GM12878 (cell line): ENCODE measurements around the gene KIFC3. TPM values are rescaled to one million over a fixed set of nuclear protein-coding genes. Genes with fewer than 3 reads are reported as not detected.

Experiments used
- ATAC-seq: fragments of 200-7000 bp; cut with Tn5 transposase; 3 replicates; pipeline ENCODE4 v1.9.1; 2020; ENCODE audit warnings: mild to moderate bottlenecking, moderate library complexity
- BruUV-seq: library from RNA; stranded (reverse); fragments of 400-500 nt; replicated peaks from 2 replicates; lab custom pipeline; 2021; lab: Mats Ljungman, UMichigan
- CTCF ChIA-PET: fragments of 300-600 bp; sonication (Branson Sonifier 250); formaldehyde crosslinking; extraction: SDS; loops from one replicate; lab custom pipeline; 2021; ENCODE audit warnings: inconsistent platforms; lab: Yijun Ruan, JAX
- POLR2A ChIA-PET: fragments of 350-600 bp; formaldehyde crosslinking; extraction: SDS; loops from one replicate; lab custom pipeline; 2021; ENCODE audit warnings: inconsistent platforms; lab: Charles Lee
- RAD21 ChIA-PET: fragments of 300-600 bp; sonication (Branson Sonifier 250); formaldehyde crosslinking; loops from one replicate; lab custom pipeline; 2023; ENCODE audit warnings: antibody characterized with exemption; ENCODE audit not compliant: unreplicated experiment; lab: Charles Lee
- SMC1A ChIA-PET: fragments of 300-600 bp; sonication (Branson Sonifier 250); formaldehyde crosslinking; loops from one replicate; lab custom pipeline; 2023; ENCODE audit not compliant: unreplicated experiment, uncharacterized antibody; lab: Charles Lee
- DNase-seq: peaks from one replicate; pipeline ENCODE4 v3.0.0-alpha.2; 2011; ENCODE audit warnings: low read depth, low spot score
- FAIRE-seq: peaks from 3 replicates; lab custom pipeline; 2011; peaks lifted over from hg19 to GRCh38; lab: Jason Lieb, UNC
- H2AFZ ChIP-seq: 2 replicates; pipeline ENCODE4 v1.6.0; 2011; ENCODE audit warnings: low read depth, low read length, control low read depth; ENCODE audit not compliant: control insufficient read depth
- H3K27ac ChIP-seq: 2 replicates; pipeline ENCODE4 v1.5.1; 2011; ENCODE audit warnings: control low read depth; ENCODE audit not compliant: control insufficient read depth, insufficient read depth
- H3K27me3 ChIP-seq, 2 experiments: replicated peaks in 1 of 2; 2 replicates each; pipeline versions ENCODE4 v1.6.0 to v1.6.1; 2011; ENCODE audit warnings: low read length in 1 of 2; ENCODE audit not compliant: control insufficient read depth in 2 of 2, insufficient read depth in 2 of 2
- H3K36me3 ChIP-seq, 2 experiments: 2 replicates each; pipeline ENCODE4 v1.5.1; 2011; ENCODE audit warnings: low read length in 1 of 2; ENCODE audit not compliant: control insufficient read depth in 2 of 2, insufficient read depth in 2 of 2
- H3K4me1 ChIP-seq: 2 replicates; pipeline ENCODE4 v1.6.1; 2011; ENCODE audit warnings: mild to moderate bottlenecking, low read length, moderate library complexity, mixed read lengths; ENCODE audit not compliant: control insufficient read depth, insufficient read depth
- H3K4me2 ChIP-seq: 2 replicates; pipeline ENCODE4 v1.6.0; 2011; ENCODE audit warnings: control low read depth; ENCODE audit not compliant: control insufficient read depth, insufficient read depth
- H3K4me3 ChIP-seq: fragments of 200-600 bp; sonication (generic); 2 replicates; pipeline ENCODE4 v1.5.1; 2016
- H3K79me2 ChIP-seq: 2 replicates; pipeline ENCODE4 v1.6.0; 2011; ENCODE audit warnings: low read length; ENCODE audit not compliant: control insufficient read depth, insufficient read depth
- H3K9ac ChIP-seq: 2 replicates; pipeline ENCODE4 v1.8.0; 2011; ENCODE audit warnings: low read length, control low read depth, mixed read lengths; ENCODE audit not compliant: control insufficient read depth, insufficient read depth
- H3K9me3 ChIP-seq: replicated peaks from 3 replicates; pipeline ENCODE4 v1.5.1; 2011; ENCODE audit warnings: mild to moderate bottlenecking, low read length; ENCODE audit not compliant: control insufficient read depth, insufficient read depth
- H4K20me1 ChIP-seq: 2 replicates; pipeline ENCODE4 v1.6.0; 2011; ENCODE audit not compliant: control insufficient read depth, insufficient read depth
- BRCA1 ChIP-seq: IDR thresholded peaks from 2 replicates; pipeline ENCODE4 v1.6.1; 2011; ENCODE audit warnings: low read depth, low read length, improper control_type of control experiment
- ETV6 ChIP-seq, 2 experiments: fragments of 450-650 bp in 1 of 2; IDR thresholded peaks in 1 of 2; conservative IDR thresholded peaks in 1 of 2; 2 replicates each; pipeline ENCODE4 v1.6.1; 2014; ENCODE audit warnings: antibody characterized with exemption in 1 of 2, borderline replicate concordance in 1 of 2, low read depth in 1 of 2, mild to moderate bottlenecking in 1 of 2, moderate library complexity in 1 of 2
- FOS ChIP-seq: IDR thresholded peaks from 3 replicates; pipeline ENCODE4 v1.6.1; 2011; ENCODE audit warnings: borderline replicate concordance; ENCODE audit not compliant: insufficient read length; ENCODE audit errors: extremely low read depth
- GABPA ChIP-seq: IDR thresholded peaks from 2 replicates; pipeline ENCODE4 v1.6.1; 2014; ENCODE audit warnings: antibody characterized with exemption, low read depth, mild to moderate bottlenecking, inconsistent platforms
- IKZF2 ChIP-seq, 2 experiments: fragments of 450-650 bp; IDR thresholded peaks; 2 replicates each; pipeline ENCODE4 v1.6.1; 2017; ENCODE audit warnings: mild to moderate bottlenecking in 2 of 2, moderate library complexity in 2 of 2
- IRF4 ChIP-seq: IDR thresholded peaks from 2 replicates; pipeline ENCODE4 v1.6.1; 2011; ENCODE audit warnings: low read depth, low read length
- NFXL1 ChIP-seq: fragments of 450-650 bp; IDR thresholded peaks from 2 replicates; pipeline ENCODE4 v1.6.1; 2017; ENCODE audit warnings: antibody characterized with exemption, mild to moderate bottlenecking, borderline replicate concordance
- RAD21 ChIP-seq: IDR thresholded peaks from 2 replicates; pipeline ENCODE4 v1.6.1; 2011; ENCODE audit warnings: mild to moderate bottlenecking, low read depth, low read length, moderate library complexity; ENCODE audit not compliant: insufficient read depth
- YY1 ChIP-seq: IDR thresholded peaks from 2 replicates; pipeline ENCODE4 v1.6.1; 2011; ENCODE audit warnings: low read depth, mild to moderate bottlenecking, low read length
- ZNF622 ChIP-seq: fragments of 450-650 bp; IDR thresholded peaks from 2 replicates; pipeline ENCODE4 v1.6.1; 2017; ENCODE audit warnings: mild to moderate bottlenecking, inconsistent platforms
- WGBS: methylation state at CpG from one replicate; pipeline ENCODE4 v1.1.6; 2016; ENCODE audit warnings: low lambda C conversion rate; ENCODE audit not compliant: insufficient replicate concordance, insufficient coverage; ENCODE audit errors: missing lambda C conversion rate; 5-methylcytosine and 5-hydroxymethylcytosine counted together
- in situ Hi-C: fragments of 300-500 bp; cut with MboI; formaldehyde crosslinking; loops from 9 replicates; pipeline ENCODE4 v1.14.3; 2018; ENCODE audit warnings: mixed read lengths
- intact Hi-C: fragments of 100-400 bp; cut with micrococcal nuclease; formaldehyde crosslinking; loops from one replicate; pipeline ENCODE4 v1.14.2; 2022; ENCODE audit not compliant: unreplicated experiment
- polyA plus RNA-seq, 11 experiments: library from polyadenylated mRNA; depleted of rRNA in 4 of 11; unstranded in 6 of 11; stranded (reverse) in 5 of 11; fragments of >200 nt; fragmentation: Nextera tagmentation in 4 of 11; fragmentation: Illumina TruSeq in 1 of 11; extraction: Ambion mirVana in 4 of 11; extraction: Trizol in 1 of 11; gene quantifications; 1 replicate in 1 of 11; 2 replicates in 10 of 11; pipeline versions ENCODE4 v1.2.1 to v1.2.3, GENCODE V29; 2011 to 2016; ENCODE audit warnings: inconsistent platforms in 2 of 11, missing spikeins in 2 of 11, low read depth in 1 of 11
- total RNA-seq, 4 experiments: library from RNA; depleted of rRNA in 3 of 4; stranded (reverse); fragments of >200 nt in 3 of 4; fragmentation: Illumina TruSeq in 1 of 4; extraction: Trizol in 1 of 4; gene quantifications; 2 replicates each; pipeline versions ENCODE4 v1.2.1 to v1.2.3, GENCODE V29; 2013 to 2021
- TF ChIP-seq, protein P1 (sequence below): fragments of 450-650 bp; formaldehyde crosslinking; IDR thresholded peaks from 2 replicates; pipeline ENCODE4 v1.4.0; 2020; ENCODE audit warnings: mild to moderate bottlenecking, moderate library complexity
- TF ChIP-seq, protein P2 (sequence below): fragments of 450-650 bp; IDR thresholded peaks from 2 replicates; pipeline ENCODE4 v1.6.1; 2017; ENCODE audit warnings: antibody characterized with exemption, mild to moderate bottlenecking, moderate library complexity
- TF ChIP-seq, protein P3 (sequence below): fragments of 450-650 bp; IDR thresholded peaks from 2 replicates; pipeline ENCODE4 v1.6.1; 2017; ENCODE audit warnings: mild to moderate bottlenecking
- TF ChIP-seq, protein P4 (sequence below): IDR thresholded peaks from 2 replicates; pipeline ENCODE4 v1.6.1; 2011; ENCODE audit warnings: low read depth, mild to moderate bottlenecking, low read length, moderate library complexity, borderline replicate concordance; ENCODE audit errors: extremely low read depth

Gene KIFC3
- total and polyA plus RNA-seq, 10 of the 15 experiments (the other 5 are each of a cell fraction or from before 2014, with no cell fraction given), result 0.22 to 1.3 (median 0.26) TPM; not detected in 3

DNA sequence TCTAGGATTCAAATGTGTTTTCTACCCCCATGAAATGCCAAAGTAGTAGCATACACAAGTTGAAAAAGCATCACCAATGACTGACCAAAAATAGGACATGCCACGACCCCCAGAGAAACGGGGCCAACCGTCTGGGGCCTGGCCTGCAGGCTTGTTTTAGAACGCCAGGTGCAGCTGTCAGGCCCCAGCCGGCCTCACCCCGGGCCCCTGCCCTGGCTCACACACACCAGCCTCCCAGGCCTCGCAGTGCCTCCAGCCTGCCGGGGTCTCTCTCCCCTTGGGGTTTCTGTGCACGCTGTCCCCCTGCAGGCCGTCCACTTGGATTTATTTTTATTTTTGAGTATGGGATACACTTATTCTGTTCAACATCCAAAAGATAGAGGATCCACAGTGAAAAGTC is 58.8 kb downstream of the KIFC3 start (continued):
- TF ChIP-seq, protein P1, sequence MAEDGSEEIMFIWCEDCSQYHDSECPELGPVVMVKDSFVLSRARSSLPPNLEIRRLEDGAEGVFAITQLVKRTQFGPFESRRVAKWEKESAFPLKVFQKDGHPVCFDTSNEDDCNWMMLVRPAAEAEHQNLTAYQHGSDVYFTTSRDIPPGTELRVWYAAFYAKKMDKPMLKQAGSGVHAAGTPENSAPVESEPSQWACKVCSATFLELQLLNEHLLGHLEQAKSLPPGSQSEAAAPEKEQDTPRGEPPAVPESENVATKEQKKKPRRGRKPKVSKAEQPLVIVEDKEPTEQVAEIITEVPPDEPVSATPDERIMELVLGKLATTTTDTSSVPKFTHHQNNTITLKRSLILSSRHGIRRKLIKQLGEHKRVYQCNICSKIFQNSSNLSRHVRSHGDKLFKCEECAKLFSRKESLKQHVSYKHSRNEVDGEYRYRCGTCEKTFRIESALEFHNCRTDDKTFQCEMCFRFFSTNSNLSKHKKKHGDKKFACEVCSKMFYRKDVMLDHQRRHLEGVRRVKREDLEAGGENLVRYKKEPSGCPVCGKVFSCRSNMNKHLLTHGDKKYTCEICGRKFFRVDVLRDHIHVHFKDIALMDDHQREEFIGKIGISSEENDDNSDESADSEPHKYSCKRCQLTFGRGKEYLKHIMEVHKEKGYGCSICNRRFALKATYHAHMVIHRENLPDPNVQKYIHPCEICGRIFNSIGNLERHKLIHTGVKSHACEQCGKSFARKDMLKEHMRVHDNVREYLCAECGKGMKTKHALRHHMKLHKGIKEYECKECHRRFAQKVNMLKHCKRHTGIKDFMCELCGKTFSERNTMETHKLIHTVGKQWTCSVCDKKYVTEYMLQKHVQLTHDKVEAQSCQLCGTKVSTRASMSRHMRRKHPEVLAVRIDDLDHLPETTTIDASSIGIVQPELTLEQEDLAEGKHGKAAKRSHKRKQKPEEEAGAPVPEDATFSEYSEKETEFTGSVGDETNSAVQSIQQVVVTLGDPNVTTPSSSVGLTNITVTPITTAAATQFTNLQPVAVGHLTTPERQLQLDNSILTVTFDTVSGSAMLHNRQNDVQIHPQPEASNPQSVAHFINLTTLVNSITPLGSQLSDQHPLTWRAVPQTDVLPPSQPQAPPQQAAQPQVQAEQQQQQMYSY, result no peak
- TF ChIP-seq, protein P2, sequence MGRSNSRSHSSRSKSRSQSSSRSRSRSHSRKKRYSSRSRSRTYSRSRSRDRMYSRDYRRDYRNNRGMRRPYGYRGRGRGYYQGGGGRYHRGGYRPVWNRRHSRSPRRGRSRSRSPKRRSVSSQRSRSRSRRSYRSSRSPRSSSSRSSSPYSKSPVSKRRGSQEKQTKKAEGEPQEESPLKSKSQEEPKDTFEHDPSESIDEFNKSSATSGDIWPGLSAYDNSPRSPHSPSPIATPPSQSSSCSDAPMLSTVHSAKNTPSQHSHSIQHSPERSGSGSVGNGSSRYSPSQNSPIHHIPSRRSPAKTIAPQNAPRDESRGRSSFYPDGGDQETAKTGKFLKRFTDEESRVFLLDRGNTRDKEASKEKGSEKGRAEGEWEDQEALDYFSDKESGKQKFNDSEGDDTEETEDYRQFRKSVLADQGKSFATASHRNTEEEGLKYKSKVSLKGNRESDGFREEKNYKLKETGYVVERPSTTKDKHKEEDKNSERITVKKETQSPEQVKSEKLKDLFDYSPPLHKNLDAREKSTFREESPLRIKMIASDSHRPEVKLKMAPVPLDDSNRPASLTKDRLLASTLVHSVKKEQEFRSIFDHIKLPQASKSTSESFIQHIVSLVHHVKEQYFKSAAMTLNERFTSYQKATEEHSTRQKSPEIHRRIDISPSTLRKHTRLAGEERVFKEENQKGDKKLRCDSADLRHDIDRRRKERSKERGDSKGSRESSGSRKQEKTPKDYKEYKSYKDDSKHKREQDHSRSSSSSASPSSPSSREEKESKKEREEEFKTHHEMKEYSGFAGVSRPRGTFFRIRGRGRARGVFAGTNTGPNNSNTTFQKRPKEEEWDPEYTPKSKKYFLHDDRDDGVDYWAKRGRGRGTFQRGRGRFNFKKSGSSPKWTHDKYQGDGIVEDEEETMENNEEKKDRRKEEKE, result no peak

DNA sequence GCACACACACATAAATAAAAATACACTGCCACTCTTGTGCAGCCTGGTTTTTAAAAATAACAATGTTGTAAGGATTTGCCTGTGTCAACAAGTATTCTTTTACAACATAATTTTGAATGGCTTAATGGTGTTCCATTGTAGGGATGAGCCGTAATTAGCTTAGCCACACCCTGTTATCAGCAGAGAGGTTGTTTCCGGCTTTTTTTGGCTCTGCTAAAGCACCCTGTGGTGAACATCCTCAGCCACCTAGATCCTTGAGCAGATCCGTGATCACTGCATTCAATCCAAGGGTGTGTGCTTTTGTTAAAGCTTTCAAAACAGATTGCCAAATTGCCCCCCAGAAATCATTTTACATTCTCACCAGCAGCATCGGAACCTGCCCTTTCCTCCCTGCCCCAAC is 59.7 kb downstream of the KIFC3 start:
- DNase-seq (no peak), ATAC-seq (no peak), FAIRE-seq (no peak)
- H3K9ac ChIP-seq, result no peak overlapping the region
- no peak overlapping the region for H3K4me3 ChIP-seq
- 0 out of 4 replicates have a peak, but pooled peaks cover 0 to 2% of the 10 kb centered on the region in 2 experiments for H3K36me3 ChIP-seq
- intact Hi-C loops, result no loop called here
- H3K27ac ChIP-seq, result no peak overlapping the region
- H3K9me3 ChIP-seq, result no peaks in the 10 kb centered on the region
- ChIA-PET SMC1A (no interaction called here), RAD21 (no interaction called here), POLR2A (no interaction called here), CTCF (interaction anchor here (0.7 to 1.4 kb wide), 3 partner anchors 13 to 409 kb away, joined by 3 to 4 read pairs (median 3); no protein-coding TSS in a partner anchor)
- no peak overlapping the region for H3K4me2 ChIP-seq
- H3K27me3 ChIP-seq, result no peaks in the 10 kb centered on the region
- H2AFZ ChIP-seq, result no peak overlapping the region
- no TSS peak for BruUV-seq
- 87% methylated on average over 4 of the region's 4 CpGs for WGBS
- H3K79me2 ChIP-seq, result no peaks in the 10 kb centered on the region
- TF ChIP-seq, protein P3, sequence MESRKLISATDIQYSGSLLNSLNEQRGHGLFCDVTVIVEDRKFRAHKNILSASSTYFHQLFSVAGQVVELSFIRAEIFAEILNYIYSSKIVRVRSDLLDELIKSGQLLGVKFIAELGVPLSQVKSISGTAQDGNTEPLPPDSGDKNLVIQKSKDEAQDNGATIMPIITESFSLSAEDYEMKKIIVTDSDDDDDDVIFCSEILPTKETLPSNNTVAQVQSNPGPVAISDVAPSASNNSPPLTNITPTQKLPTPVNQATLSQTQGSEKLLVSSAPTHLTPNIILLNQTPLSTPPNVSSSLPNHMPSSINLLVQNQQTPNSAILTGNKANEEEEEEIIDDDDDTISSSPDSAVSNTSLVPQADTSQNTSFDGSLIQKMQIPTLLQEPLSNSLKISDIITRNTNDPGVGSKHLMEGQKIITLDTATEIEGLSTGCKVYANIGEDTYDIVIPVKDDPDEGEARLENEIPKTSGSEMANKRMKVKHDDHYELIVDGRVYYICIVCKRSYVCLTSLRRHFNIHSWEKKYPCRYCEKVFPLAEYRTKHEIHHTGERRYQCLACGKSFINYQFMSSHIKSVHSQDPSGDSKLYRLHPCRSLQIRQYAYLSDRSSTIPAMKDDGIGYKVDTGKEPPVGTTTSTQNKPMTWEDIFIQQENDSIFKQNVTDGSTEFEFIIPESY, result no peak
- TF ChIP-seq IKZF2 (IDR thresholded peaks at IDR 0.05) (no peak), YY1 (no peak), BRCA1 (no peak), FOS (no peak), IRF4 (no peak), GABPA (no peak), ZNF622 (no peak), ETV6 (conservative IDR thresholded peaks at IDR 0.05 in 1 of 2, IDR thresholded peaks at IDR 0.05 in 1 of 2; ENCODE audit: borderline replicate concordance in 1 of 2, low read depth in 1 of 2) (no peak), NFXL1 (no peak), RAD21 (no peak)
- TF ChIP-seq, protein P4, sequence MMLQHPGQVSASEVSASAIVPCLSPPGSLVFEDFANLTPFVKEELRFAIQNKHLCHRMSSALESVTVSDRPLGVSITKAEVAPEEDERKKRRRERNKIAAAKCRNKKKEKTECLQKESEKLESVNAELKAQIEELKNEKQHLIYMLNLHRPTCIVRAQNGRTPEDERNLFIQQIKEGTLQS, result no peak
- no peaks in the 10 kb centered on the region for H3K4me1 ChIP-seq
- in situ Hi-C loops, result no loop called here
- H4K20me1 ChIP-seq, result no peaks in the 10 kb centered on the region
